ENCODE measurements around the gene SRL. TPM values are rescaled to one million over a fixed set of nuclear protein-coding genes. Genes with fewer than 3 reads are reported as not detected.

The SRL gene
- total and polyA plus RNA-seq, 2 experiments from 2014 or later = not detected

DNA sequence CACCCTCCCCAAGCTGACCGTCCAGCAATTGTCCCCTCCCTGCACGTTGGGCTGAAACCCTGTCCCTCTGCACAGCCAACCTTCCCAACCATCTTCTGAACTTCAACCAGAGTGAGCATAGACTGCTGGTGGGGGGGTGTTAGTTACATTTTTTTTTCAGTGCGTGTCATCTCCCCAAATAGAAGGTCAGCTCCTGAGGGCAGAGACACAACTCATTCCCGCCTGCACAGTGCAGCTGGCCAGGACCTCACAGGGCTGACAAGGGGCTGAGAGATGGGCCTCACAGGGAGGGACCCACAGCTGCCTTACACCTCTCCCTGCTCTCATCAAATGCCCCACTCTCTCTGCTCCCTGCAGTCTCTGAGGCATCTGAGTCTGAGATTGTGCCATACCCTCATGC, 8.4 kb downstream of the SRL start (continued):
- TF ChIP-seq, protein P1, sequence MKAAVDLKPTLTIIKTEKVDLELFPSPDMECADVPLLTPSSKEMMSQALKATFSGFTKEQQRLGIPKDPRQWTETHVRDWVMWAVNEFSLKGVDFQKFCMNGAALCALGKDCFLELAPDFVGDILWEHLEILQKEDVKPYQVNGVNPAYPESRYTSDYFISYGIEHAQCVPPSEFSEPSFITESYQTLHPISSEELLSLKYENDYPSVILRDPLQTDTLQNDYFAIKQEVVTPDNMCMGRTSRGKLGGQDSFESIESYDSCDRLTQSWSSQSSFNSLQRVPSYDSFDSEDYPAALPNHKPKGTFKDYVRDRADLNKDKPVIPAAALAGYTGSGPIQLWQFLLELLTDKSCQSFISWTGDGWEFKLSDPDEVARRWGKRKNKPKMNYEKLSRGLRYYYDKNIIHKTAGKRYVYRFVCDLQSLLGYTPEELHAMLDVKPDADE (IDR thresholded peaks at IDR 0.05) = no peak
- TF ChIP-seq EZH2 (IDR thresholded peaks at IDR 0.05; ENCODE audit: low read depth, unreplicated experiment) = no peak
- no peak for TF ChIP-seq POLR2AphosphoS5 (IDR thresholded peaks at IDR 0.05; ENCODE audit: low read depth)
- TF ChIP-seq ZNF331 (CRISPR knock-in tag; IDR thresholded peaks at IDR 0.05; ENCODE audit: low read depth) = no peak

DNA sequence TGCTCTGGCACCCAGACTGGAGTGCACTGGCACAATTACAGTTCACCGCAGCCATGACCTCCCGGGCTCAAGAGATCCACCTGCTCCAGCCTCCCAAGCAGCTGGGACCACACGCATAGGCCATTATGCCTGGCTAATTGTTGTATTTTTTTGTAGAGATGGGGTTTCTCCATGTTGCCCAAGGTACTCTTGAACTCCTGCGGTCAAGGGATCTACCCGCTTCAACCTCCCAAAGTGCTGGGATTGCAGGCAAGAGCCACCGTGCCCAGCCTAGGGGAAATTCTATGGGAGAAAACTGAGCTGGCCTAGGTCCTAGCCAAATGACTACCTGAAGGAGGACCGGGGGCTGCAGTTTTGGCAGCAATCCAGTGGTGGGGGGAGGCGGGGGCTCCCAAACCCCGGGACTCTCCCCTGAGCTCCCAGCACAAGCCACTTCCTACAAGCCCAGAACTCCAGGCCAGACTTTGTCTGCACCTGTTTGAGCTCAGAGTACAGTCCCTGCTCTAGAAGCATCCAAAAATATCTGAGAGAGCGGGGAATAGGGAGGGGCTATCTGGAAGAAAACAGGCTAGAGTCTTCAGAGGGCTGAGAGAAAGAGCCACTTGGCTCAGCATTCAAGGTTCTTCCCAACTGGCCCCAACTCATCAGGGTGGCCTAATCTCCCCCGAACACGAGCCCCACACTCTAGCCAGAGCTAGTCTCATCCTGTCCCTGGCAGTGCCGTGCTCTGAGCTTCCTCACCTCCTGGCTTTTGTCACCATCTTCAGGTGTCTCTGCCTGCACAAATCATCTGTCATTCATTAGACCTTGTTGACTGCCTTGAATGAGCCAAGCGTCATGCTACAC, 9.1 kb downstream of the SRL start:
- Histone ChIP-seq H3K4me1 (ENCODE audit: insufficient read depth) (no peaks in the 10 kb centered on the region), H4K20me1 (replicated peaks; ENCODE audit: insufficient read depth) (no peaks in the 10 kb centered on the region), H3K79me2 (replicated peaks; ENCODE audit: insufficient read depth) (no peaks in the 10 kb centered on the region), H2AFZ (0 out of 2 replicates have a peak overlapping the region, but pooled peaks have one; percentile 52), H3K36me3 (ENCODE audit: insufficient read depth) (no peaks in the 10 kb centered on the region), H3K4me3 (no peak overlapping the region), H3K9me2 (ENCODE audit: insufficient read depth) (peaks cover 5% of the 10 kb centered on the region; the same call in 1 of the 2 replicates), H3K4me2 (no peak overlapping the region), H3K27ac (ENCODE audit: low read depth) (no peak overlapping the region), H3F3A (replicated peaks; ENCODE audit: low read depth) (0 out of 2 replicates have a peak, but pooled peaks cover 3% of the 10 kb centered on the region), H3K27me3 (ENCODE audit: insufficient read depth) (no peaks in the 10 kb centered on the region)
- Mint-ChIP-seq H3K9me3 (no peaks in the 10 kb centered on the region; the same call in 2 of the 3 replicates), H3K4me3 (no peak overlapping the region), H3K27me3 (ENCODE audit: insufficient read depth, low read depth, poor library complexity) (peaks cover 20% of the 10 kb centered on the region), H3K4me1 (no peaks in the 10 kb centered on the region; the same call in 2 of the 3 replicates), H3K36me3 (ENCODE audit: low read depth) (no peaks in the 10 kb centered on the region), H3K27ac (no peak overlapping the region)
- ATAC-seq (no peak; the same call in 2 of the 3 replicates), DNase-seq (ENCODE audit: low spot score) (no peak)
- TF ChIP-seq POLR2AphosphoS5 (IDR thresholded peaks at IDR 0.05; ENCODE audit: low read depth) = no peak
- TF ChIP-seq, protein P2, sequence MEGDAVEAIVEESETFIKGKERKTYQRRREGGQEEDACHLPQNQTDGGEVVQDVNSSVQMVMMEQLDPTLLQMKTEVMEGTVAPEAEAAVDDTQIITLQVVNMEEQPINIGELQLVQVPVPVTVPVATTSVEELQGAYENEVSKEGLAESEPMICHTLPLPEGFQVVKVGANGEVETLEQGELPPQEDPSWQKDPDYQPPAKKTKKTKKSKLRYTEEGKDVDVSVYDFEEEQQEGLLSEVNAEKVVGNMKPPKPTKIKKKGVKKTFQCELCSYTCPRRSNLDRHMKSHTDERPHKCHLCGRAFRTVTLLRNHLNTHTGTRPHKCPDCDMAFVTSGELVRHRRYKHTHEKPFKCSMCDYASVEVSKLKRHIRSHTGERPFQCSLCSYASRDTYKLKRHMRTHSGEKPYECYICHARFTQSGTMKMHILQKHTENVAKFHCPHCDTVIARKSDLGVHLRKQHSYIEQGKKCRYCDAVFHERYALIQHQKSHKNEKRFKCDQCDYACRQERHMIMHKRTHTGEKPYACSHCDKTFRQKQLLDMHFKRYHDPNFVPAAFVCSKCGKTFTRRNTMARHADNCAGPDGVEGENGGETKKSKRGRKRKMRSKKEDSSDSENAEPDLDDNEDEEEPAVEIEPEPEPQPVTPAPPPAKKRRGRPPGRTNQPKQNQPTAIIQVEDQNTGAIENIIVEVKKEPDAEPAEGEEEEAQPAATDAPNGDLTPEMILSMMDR (conservative IDR thresholded peaks at IDR 0.05; ENCODE audit: low read depth in 2 of 2) = peak in 1 of 2 experiments; percentile 19; a peak in 1 of 4 replicates

DNA sequence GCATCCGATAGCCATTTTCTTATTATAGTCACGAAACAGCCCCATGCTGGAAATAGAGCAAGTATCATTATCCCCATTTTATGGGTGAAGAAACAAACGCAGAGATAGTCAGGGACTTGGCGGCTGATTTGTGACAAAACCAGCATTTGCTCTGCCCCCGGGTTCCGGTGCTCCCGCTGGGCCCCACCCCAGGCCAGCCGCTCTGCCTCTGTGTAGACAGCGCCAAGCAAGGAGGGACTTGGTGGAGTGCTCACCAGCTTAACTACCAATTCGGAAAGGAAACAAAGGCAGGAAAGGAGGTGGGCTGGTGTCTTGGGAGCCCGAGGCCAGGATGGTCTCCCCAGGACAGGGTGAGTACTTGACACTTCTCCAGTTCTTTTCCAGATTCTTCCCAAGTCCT, 10.0 kb downstream of the SRL start:
- no peaks in the 10 kb centered on the region for H4K20me1 ChIP-seq (replicated peaks; ENCODE audit: insufficient read depth)
- DNase-seq (ENCODE audit: low spot score) = no peak
- H3K4me1 ChIP-seq (ENCODE audit: insufficient read depth) = no peaks in the 10 kb centered on the region
- Mint-ChIP-seq H3K36me3 (ENCODE audit: low read depth) (no peaks in the 10 kb centered on the region), H3K27ac (no peak overlapping the region), H3K4me3 (no peak overlapping the region), H3K4me1 (no peaks in the 10 kb centered on the region), H3K9me3 (no peaks in the 10 kb centered on the region; the same call in 2 of the 3 replicates), H3K27me3 (ENCODE audit: insufficient read depth, low read depth, poor library complexity) (peaks cover 17% of the 10 kb centered on the region)
- ATAC-seq = no peak
- H3K4me3 ChIP-seq = no peak overlapping the region
- no peaks in the 10 kb centered on the region for H3K79me2 ChIP-seq (replicated peaks; ENCODE audit: insufficient read depth)
- H3K36me3 ChIP-seq (ENCODE audit: insufficient read depth) = no peaks in the 10 kb centered on the region
- H3K27me3 ChIP-seq (ENCODE audit: insufficient read depth) = no peaks in the 10 kb centered on the region
- H2AFZ ChIP-seq = no peak overlapping the region
- 0 out of 2 replicates have a peak, but pooled peaks cover 3% of the 10 kb centered on the region for H3F3A ChIP-seq (replicated peaks; ENCODE audit: low read depth)
- TF ChIP-seq, protein P3, sequence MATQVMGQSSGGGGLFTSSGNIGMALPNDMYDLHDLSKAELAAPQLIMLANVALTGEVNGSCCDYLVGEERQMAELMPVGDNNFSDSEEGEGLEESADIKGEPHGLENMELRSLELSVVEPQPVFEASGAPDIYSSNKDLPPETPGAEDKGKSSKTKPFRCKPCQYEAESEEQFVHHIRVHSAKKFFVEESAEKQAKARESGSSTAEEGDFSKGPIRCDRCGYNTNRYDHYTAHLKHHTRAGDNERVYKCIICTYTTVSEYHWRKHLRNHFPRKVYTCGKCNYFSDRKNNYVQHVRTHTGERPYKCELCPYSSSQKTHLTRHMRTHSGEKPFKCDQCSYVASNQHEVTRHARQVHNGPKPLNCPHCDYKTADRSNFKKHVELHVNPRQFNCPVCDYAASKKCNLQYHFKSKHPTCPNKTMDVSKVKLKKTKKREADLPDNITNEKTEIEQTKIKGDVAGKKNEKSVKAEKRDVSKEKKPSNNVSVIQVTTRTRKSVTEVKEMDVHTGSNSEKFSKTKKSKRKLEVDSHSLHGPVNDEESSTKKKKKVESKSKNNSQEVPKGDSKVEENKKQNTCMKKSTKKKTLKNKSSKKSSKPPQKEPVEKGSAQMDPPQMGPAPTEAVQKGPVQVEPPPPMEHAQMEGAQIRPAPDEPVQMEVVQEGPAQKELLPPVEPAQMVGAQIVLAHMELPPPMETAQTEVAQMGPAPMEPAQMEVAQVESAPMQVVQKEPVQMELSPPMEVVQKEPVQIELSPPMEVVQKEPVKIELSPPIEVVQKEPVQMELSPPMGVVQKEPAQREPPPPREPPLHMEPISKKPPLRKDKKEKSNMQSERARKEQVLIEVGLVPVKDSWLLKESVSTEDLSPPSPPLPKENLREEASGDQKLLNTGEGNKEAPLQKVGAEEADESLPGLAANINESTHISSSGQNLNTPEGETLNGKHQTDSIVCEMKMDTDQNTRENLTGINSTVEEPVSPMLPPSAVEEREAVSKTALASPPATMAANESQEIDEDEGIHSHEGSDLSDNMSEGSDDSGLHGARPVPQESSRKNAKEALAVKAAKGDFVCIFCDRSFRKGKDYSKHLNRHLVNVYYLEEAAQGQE (IDR thresholded peaks at IDR 0.05; ENCODE audit: unreplicated experiment) = no peak
- TF ChIP-seq, protein P1 (IDR thresholded peaks at IDR 0.05) = no peak
- TF ChIP-seq ZNF114 (CRISPR knock-in tag; IDR thresholded peaks at IDR 0.05) = no peak
- TF ChIP-seq POLR2AphosphoS5 (IDR thresholded peaks at IDR 0.05; ENCODE audit: low read depth) = no peak
- TF ChIP-seq JUNB (IDR thresholded peaks at IDR 0.05; ENCODE audit: unreplicated experiment) = no peak
- H3K9me2 ChIP-seq (ENCODE audit: insufficient read depth) = peaks cover 5% of the 10 kb centered on the region; the same call in 1 of the 2 replicates
- no peak overlapping the region for H3K4me2 ChIP-seq
- H3K27ac ChIP-seq (ENCODE audit: low read depth) = no peak overlapping the region

Measured in GM23338 (cell line).